Colonic mucosa (tissue), 4 donors: ENCODE data around the gene CAPN15. TPM values are rescaled to one million over a fixed set of nuclear protein-coding genes. Genes with fewer than 3 reads are reported as not detected.
"Not testable (repeated sequence)": the region's sequence is repeated elsewhere in the genome, so short reads cannot be mapped to it uniquely, and the experiment has no call there.

ENCODE experiments used
- DNase-seq: peaks from one replicate; pipeline ENCODE4 v3.0.0-alpha.2; 2020
- H3K27ac ChIP-seq: fragments of 200-600 bp; one replicate; pipeline ENCODE4 v1.8.0; 2021
- H3K27me3 ChIP-seq: fragments of 200-600 bp; one replicate; pipeline ENCODE4 v1.8.0; 2021
- H3K36me3 ChIP-seq: fragments of 200-600 bp; one replicate; pipeline ENCODE4 v1.8.0; 2021
- H3K4me1 ChIP-seq: fragments of 200-600 bp; one replicate; pipeline ENCODE4 v1.8.0; 2021; ENCODE audit warnings: mild to moderate bottlenecking
- H3K4me3 ChIP-seq: fragments of 200-600 bp; one replicate; pipeline ENCODE4 v1.8.0; 2021
- H3K9ac ChIP-seq, 2 donors: one replicate each; pipeline ENCODE4 v1.7.0; 2013; ENCODE audit warnings: control low read depth in 2 of 2, low read depth in 2 of 2, low read length in 2 of 2
- H3K9me3 ChIP-seq: fragments of 200-600 bp; one replicate; pipeline ENCODE4 v1.8.0; 2021
- intact Hi-C: fragments of 100-400 bp; cut with DNase I; formaldehyde crosslinking; loops from one replicate; pipeline ENCODE4 v1.14.1; 2022
- total RNA-seq, 2 donors: library from RNA; stranded (reverse); fragmentation: NEBNext Ultra II Directional in 1 of 2; extraction: Animal tissue kit (Norgen Biotek cat#: 25700) in 1 of 2; gene quantifications; one replicate each; pipeline ENCODE4 v1.2.1, GENCODE V29; 2021
- TF ChIP-seq, protein P1 (sequence below): fragments of 200-600 bp; IDR thresholded peaks from one replicate; pipeline ENCODE4 v1.8.0; 2022; ENCODE audit warnings: antibody characterized with exemption, mild to moderate bottlenecking
- donor health status: healthy.
- donor health status: DM: no; HTN: no; CAD: no.
- donor health status: DM: no; HTN: no; CAD: no.

The CAPN15 gene
- total RNA-seq, 2 donors from 2014 or later = 74.6 to 139 TPM

DNA sequence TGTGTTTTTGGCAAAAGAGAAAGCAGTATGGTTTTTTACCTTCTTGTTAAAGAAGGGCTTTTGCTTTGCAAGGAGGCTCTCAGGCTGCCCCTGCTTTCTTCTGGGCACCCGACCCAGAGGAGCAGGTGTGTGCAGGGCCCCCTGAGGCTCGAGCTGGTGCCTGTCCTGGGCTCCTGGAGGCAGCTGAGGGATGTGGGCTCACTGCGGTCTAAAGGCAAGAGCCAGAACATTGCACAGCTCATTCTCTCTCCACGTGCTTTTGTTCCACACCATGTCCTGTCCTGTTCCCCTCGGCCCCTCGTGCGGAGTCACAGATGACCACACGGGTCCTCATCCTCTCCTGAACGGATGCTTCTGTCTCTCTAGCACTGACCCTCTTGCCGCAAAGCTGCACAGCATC, 36.7 kb upstream of the CAPN15 start:
- Histone ChIP-seq H3K9ac (no peak overlapping the region), H3K4me1 (no peaks in the 10 kb centered on the region), H3K27ac (no peak overlapping the region), H3K27me3 (no peaks in the 10 kb centered on the region), H3K4me3 (no peak overlapping the region), H3K36me3 (no peaks in the 10 kb centered on the region), H3K9me3 (no peaks in the 10 kb centered on the region)
- DNase-seq = no peak
- TF ChIP-seq, protein P1, sequence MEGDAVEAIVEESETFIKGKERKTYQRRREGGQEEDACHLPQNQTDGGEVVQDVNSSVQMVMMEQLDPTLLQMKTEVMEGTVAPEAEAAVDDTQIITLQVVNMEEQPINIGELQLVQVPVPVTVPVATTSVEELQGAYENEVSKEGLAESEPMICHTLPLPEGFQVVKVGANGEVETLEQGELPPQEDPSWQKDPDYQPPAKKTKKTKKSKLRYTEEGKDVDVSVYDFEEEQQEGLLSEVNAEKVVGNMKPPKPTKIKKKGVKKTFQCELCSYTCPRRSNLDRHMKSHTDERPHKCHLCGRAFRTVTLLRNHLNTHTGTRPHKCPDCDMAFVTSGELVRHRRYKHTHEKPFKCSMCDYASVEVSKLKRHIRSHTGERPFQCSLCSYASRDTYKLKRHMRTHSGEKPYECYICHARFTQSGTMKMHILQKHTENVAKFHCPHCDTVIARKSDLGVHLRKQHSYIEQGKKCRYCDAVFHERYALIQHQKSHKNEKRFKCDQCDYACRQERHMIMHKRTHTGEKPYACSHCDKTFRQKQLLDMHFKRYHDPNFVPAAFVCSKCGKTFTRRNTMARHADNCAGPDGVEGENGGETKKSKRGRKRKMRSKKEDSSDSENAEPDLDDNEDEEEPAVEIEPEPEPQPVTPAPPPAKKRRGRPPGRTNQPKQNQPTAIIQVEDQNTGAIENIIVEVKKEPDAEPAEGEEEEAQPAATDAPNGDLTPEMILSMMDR = no peak
- intact Hi-C loops = no loop called here

DNA sequence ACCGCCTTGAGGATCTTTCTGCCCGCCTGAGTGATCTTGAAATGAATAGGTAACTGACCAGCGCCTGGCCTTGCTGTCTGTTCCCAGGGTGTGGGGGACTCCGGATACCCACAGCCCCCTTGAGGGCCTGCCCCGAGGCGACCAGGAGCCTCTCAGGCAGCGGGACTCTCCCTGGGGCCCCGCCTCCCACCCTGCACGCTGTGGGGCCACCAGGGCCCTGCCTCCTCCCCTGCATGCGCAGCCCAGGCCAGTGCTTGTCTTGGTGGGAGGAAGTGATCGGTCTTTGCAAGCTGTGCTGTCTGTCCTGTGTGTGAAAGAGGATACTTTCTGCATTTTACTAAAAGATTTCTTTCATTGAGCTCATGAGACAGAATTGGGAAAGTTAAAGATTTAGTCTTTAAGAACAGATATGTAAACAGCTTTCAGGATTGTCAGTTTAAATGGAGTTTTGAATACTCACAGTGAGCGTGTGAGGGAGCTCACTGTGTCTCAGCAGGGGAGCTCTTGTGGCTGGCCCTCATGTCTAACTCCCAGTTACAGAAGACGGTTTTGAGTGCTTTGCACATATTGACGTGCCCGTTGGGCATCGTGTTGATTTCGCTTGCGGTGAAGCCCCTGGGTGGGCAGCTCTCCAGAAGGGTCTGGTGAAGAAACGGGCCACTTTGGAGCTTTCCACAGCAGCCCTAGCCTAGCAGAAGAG, 36.1 kb upstream of the CAPN15 start:
- intact Hi-C loops = no loop called here
- Histone ChIP-seq H3K27ac (no peak overlapping the region), H3K9ac (no peak overlapping the region), H3K4me1 (no peaks in the 10 kb centered on the region), H3K36me3 (no peaks in the 10 kb centered on the region), H3K9me3 (no peaks in the 10 kb centered on the region), H3K27me3 (no peaks in the 10 kb centered on the region), H3K4me3 (no peak overlapping the region)
- DNase-seq = no peak
- TF ChIP-seq, protein P1 = no peak

DNA sequence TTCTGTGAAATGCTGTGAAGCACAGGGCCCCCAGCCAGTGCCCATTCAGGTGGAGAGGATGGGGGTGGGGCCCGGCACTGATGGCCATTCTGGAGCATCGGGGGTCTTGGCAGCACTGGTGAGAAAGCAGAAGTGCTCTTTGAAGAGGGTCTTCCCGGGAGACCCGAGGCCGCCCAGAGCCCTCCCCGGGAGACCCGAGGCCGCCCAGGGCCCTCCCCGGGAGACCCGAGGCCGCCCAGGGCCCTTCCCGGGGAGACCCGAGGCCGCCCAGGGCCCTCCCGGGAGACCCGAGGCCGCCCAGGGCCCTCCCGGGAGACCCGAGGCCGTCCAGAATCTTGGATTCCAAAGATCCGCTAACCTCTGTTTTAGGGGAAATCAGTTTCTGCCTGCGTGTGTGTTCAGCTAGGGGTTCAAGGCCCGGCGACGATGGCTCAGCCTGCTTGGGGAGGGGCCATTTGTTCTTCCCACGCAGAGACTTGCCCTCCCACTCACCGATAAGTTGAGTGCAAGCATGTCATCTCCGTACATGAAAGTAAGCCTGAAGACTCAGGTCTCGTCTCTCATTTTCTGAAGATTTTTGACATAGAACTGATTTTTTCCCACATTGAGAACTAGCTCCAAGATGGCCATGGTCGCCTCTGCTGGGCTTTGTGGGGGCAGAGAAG, 35.2 kb upstream of the CAPN15 start:
- Histone ChIP-seq H3K27me3 (no peaks in the 10 kb centered on the region), H3K36me3 (no peaks in the 10 kb centered on the region), H3K4me1 (no peaks in the 10 kb centered on the region), H3K4me3 (no peak overlapping the region), H3K27ac (no peak overlapping the region), H3K9me3 (no peaks in the 10 kb centered on the region), H3K9ac (no peak overlapping the region)
- intact Hi-C loops = no loop called here
- TF ChIP-seq, protein P1 = no peak
- DNase-seq = no peak

GRCh38 chr16:494676-495075, 32.8 kb upstream of the CAPN15 start:
- H3K4me1 ChIP-seq, H3K9ac ChIP-seq, DNase-seq, intact Hi-C loops, H3K4me3 ChIP-seq, H3K36me3 ChIP-seq, H3K9me3 ChIP-seq, H3K27me3 ChIP-seq, H3K27ac ChIP-seq: not testable (repeated sequence)

DNA sequence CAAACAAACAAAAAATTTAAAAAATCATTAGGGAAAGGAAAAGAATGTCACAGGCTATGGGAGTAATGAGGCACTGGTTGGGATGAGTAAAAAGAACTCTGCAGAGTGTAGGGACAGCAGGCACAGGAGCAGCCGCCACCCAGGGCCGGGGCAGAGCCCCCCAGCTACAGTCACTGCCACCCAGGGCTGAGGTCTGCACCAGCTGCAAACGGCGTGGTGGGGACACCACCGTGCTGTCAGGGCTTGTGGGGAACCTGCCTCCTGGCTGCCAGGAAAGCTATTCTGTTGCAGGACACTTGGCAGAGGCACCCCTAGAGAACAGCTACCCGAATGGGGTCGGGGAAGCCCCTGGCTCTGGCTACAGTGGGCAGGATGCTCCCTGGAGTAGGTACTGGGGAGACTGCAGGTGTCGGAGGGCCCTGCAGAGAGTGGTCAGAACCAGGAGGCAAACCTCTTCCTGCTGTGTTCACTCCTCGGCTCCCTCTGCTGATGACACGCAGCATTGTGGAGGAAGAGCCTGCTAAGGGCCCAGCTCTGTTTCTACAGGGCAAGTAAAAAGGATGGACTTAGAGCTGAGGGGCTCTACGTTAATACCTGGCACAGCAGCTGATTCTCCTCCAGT, 32.3 kb upstream of the CAPN15 start:
- intact Hi-C loops = no loop called here
- Histone ChIP-seq H3K27ac (no peak overlapping the region), H3K36me3 (no peaks in the 10 kb centered on the region), H3K9ac (no peak overlapping the region), H3K9me3 (no peaks in the 10 kb centered on the region), H3K27me3 (no peaks in the 10 kb centered on the region), H3K4me3 (no peak overlapping the region), H3K4me1 (no peaks in the 10 kb centered on the region)
- DNase-seq = no peak
- TF ChIP-seq, protein P1 = peak; percentile 30
